HG03097 (cell line): ENCODE data around the gene PDE2A.
"Not testable (repeated sequence)": the region's sequence is repeated elsewhere in the genome, so short reads cannot be mapped to it uniquely, and the experiment has no call there.

Experiments
- ATAC-seq: cut with Tn5 transposase; IDR thresholded peaks from one replicate; pipeline ENCODE4 v1.9.1; 2021; ENCODE audit not compliant: unreplicated experiment, low FRiP score

PDE2A gene

GRCh38 chr11:72562431-72562830 lies 111.8 kb downstream of the PDE2A start:
- no peak for ATAC-seq

- ATAC-seq, result no peak
Observed at GRCh38 chr11:72561856-72562255, 112.4 kb downstream of the PDE2A start.

GRCh38 chr11:72560864-72561263 lies 113.4 kb downstream of the PDE2A start:
- ATAC-seq, result not testable (repeated sequence)

- ATAC-seq, result no peak
Observed at GRCh38 chr11:72556433-72556832, 117.8 kb downstream of the PDE2A start.

- ATAC-seq, result not testable (repeated sequence)
Observed at GRCh38 chr11:72555014-72555522, 119.2 kb downstream of the PDE2A start.

GRCh38 chr11:72553706-72554105 lies 120.5 kb downstream of the PDE2A start:
- no peak for ATAC-seq

GRCh38 chr11:72552399-72552910 lies 121.8 kb downstream of the PDE2A start:
- no peak for ATAC-seq

- no peak for ATAC-seq
Observed at GRCh38 chr11:72551571-72551970, 122.7 kb downstream of the PDE2A start.

- no peak for ATAC-seq
Observed at GRCh38 chr11:72548463-72548862, 125.8 kb downstream of the PDE2A start.

- ATAC-seq, result no peak
Observed at GRCh38 chr11:72546866-72547265, 127.4 kb downstream of the PDE2A start.

GRCh38 chr11:72544589-72544988 lies 129.6 kb downstream of the PDE2A start:
- no peak for ATAC-seq

- no peak for ATAC-seq
Observed at GRCh38 chr11:72543849-72544542, 130.2 kb downstream of the PDE2A start.

GRCh38 chr11:72541257-72541974 lies 132.8 kb downstream of the PDE2A start:
- no peak for ATAC-seq

- no peak for ATAC-seq
Observed at GRCh38 chr11:72537051-72537450, 137.2 kb downstream of the PDE2A start.

- ATAC-seq, result no peak
Observed at GRCh38 chr11:72535194-72535547, 139.1 kb downstream of the PDE2A start.

GRCh38 chr11:72534371-72535193 lies 139.6 kb downstream of the PDE2A start:
- no peak for ATAC-seq

GRCh38 chr11:72529068-72529467 lies 145.2 kb downstream of the PDE2A start:
- ATAC-seq, result no peak

GRCh38 chr11:72528121-72528520 lies 146.1 kb downstream of the PDE2A start:
- ATAC-seq, result no peak
